HepG2 (cell line): ENCODE measurements around the gene LHB. TPM values are rescaled to one million over a fixed set of nuclear protein-coding genes. Genes with fewer than 3 reads are reported as not detected.

Experiments
- HDAC6 ChIP-seq: fragments of 200-600 bp; sonication (generic); IDR thresholded peaks from 2 replicates; pipeline ENCODE4 v1.7.0; 2017; ENCODE audit warnings: mild to moderate bottlenecking, antibody characterized with exemption, low read length, low read depth
- HMG20A ChIP-seq: IDR thresholded peaks from 2 replicates; pipeline ENCODE4 v1.6.1; 2016; ENCODE audit warnings: borderline replicate concordance
- HNF1B ChIP-seq: sonication (generic); formaldehyde crosslinking; IDR thresholded peaks from 2 replicates; pipeline ENCODE4 v1.5.1; 2020; ENCODE audit warnings: mild to moderate bottlenecking, moderate library complexity, missing genetic modification reagents
- HOXA5 ChIP-seq: sonication (generic); formaldehyde crosslinking; IDR thresholded peaks from 2 replicates; pipeline ENCODE4 v1.4.0; 2020; ENCODE audit warnings: missing genetic modification reagents
- ISX ChIP-seq: sonication (generic); formaldehyde crosslinking; conservative IDR thresholded peaks from 2 replicates; pipeline ENCODE4 v1.5.0; 2020; ENCODE audit warnings: missing genetic modification reagents
- MEIS2 ChIP-seq: sonication (generic); formaldehyde crosslinking; IDR thresholded peaks from 2 replicates; pipeline ENCODE4 v1.9.0; 2021; ENCODE audit warnings: mild to moderate bottlenecking, missing genetic modification reagents
- NR2C2 ChIP-seq: sonication (generic); formaldehyde crosslinking; IDR thresholded peaks from 2 replicates; pipeline ENCODE4 v1.4.0; 2020; ENCODE audit warnings: missing genetic modification reagents, mild to moderate bottlenecking, moderate library complexity, borderline replicate concordance
- RARA ChIP-seq: IDR thresholded peaks from 2 replicates; pipeline ENCODE4 v1.6.1; 2016; ENCODE audit warnings: missing genetic modification reagents, missing compliant biosample characterization
- TBX2 ChIP-seq: sonication (generic); formaldehyde crosslinking; IDR thresholded peaks from 2 replicates; pipeline ENCODE4 v1.5.0; 2020; ENCODE audit warnings: missing genetic modification reagents, mild to moderate bottlenecking, borderline replicate concordance
- YEATS4 ChIP-seq: sonication (generic); formaldehyde crosslinking; IDR thresholded peaks from 2 replicates; pipeline ENCODE4 v1.4.0; 2020; ENCODE audit warnings: missing genetic modification reagents, borderline replicate concordance
- ZFP91 ChIP-seq: sonication (generic); formaldehyde crosslinking; IDR thresholded peaks from 2 replicates; pipeline ENCODE4 v1.9.0; 2022; ENCODE audit warnings: missing genetic modification reagents, mild to moderate bottlenecking, borderline replicate concordance
- ZGPAT ChIP-seq: IDR thresholded peaks from 2 replicates; pipeline ENCODE4 v1.6.1; 2016; ENCODE audit warnings: mild to moderate bottlenecking
- ZNF30 ChIP-seq: sonication (generic); formaldehyde crosslinking; IDR thresholded peaks from 2 replicates; pipeline ENCODE4 v1.5.0; 2020; ENCODE audit warnings: mild to moderate bottlenecking, missing genetic modification reagents
- ZNF362 ChIP-seq: sonication (generic); formaldehyde crosslinking; IDR thresholded peaks from 2 replicates; pipeline ENCODE4 v1.4.0; 2020; ENCODE audit warnings: missing genetic modification reagents, mild to moderate bottlenecking, borderline replicate concordance
- ZNF570 ChIP-seq: sonication (generic); formaldehyde crosslinking; IDR thresholded peaks from 2 replicates; pipeline ENCODE4 v1.4.0; 2020; ENCODE audit warnings: mild to moderate bottlenecking, missing genetic modification reagents, borderline replicate concordance
- ZNF720 ChIP-seq: sonication (generic); formaldehyde crosslinking; IDR thresholded peaks from 2 replicates; pipeline ENCODE4 v1.4.0; 2020; ENCODE audit warnings: missing genetic modification reagents
- polyA plus RNA-seq, 8 experiments: library from polyadenylated mRNA; depleted of rRNA in 3 of 8; stranded (reverse) in 7 of 8; unstranded in 1 of 8; fragments of >200 nt; fragmentation: Illumina TruSeq in 4 of 8; extraction: Trizol in 4 of 8; gene quantifications; 2 replicates each; pipeline versions ENCODE4 v1.2.1 to v1.2.3, GENCODE V29; 2011 to 2016; ENCODE audit warnings: low read depth in 4 of 8, missing spikeins in 1 of 8, mixed read lengths in 1 of 8; ENCODE audit not compliant: insufficient read depth in 1 of 8
- total RNA-seq, 5 experiments: library from RNA; depleted of rRNA; stranded (reverse); fragments of >200 nt; fragmentation: Illumina TruSeq; extraction: Trizol; gene quantifications; 2 replicates each; pipeline ENCODE4 v1.2.3, GENCODE V29; 2016; ENCODE audit warnings: low read depth in 1 of 5

The LHB gene
- total and polyA plus RNA-seq, 2 of the 13 experiments (the other 11 are each of a cell fraction or from before 2014, with no cell fraction given), result not detected

GRCh38 chr19:48993175-48994034 is 23.5 kb downstream of the LHB start, which contains the start of the genes GYS1 and RUVBL2 (continued):
- TF ChIP-seq HDAC6 (no peak), HNF1B (CRISPR knock-in tag) (peak; percentile 55), ZFP91 (peak; percentile 47), YEATS4 (CRISPR knock-in tag) (peak; percentile 22; the same call in 1 of the 2 replicates), TBX2 (CRISPR knock-in tag) (no peak; the same call in 1 of the 2 replicates), ZNF570 (CRISPR knock-in tag) (no peak), MEIS2 (CRISPR knock-in tag) (peak; percentile 16; the same call in 1 of the 2 replicates), ZNF720 (CRISPR knock-in tag) (no peak), HOXA5 (CRISPR knock-in tag) (no peak; the same call in 1 of the 2 replicates), ISX (no peak), ZNF362 (CRISPR knock-in tag) (no peak), ZNF30 (CRISPR knock-in tag) (no peak), HMG20A (no peak), NR2C2 (CRISPR knock-in tag) (peak; percentile 58), RARA (CRISPR knock-in tag) (no peak), ZGPAT (CRISPR knock-in tag) (peak; percentile 83)
